ENCODE measurements around the gene PLA2G4E. TPM values are rescaled to one million over a fixed set of nuclear protein-coding genes. Genes with fewer than 3 reads are reported as not detected.

Gene PLA2G4E
- total RNA-seq, 2 donors from 2014 or later = not detected

DNA sequence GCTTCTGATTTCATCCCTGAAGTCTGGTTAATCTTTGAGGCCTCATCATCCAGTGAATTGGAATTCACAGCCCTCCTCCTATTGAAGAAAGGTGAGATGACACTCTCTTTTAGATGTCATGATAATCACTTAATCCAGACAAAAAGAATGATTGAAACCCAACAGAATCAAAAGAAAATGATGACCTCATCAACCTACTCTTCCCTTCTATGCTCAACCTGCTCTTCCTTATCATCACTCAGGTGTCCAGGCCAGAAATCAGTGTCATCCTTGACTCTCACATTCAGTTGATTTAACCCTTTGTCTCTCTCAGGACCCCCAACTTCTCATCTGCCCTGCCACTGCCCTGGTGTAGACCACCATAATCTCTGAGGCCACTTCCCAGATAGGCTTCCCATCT lies 11.8 kb downstream of the PLA2G4E start:
- H3K27ac Mint-ChIP-seq = peak overlapping the region in 1 of 2 donors; percentile 80
- H3K36me3 Mint-ChIP-seq = no peaks in the 10 kb centered on the region
- DNase-seq (ENCODE audit: low spot score in 2 of 2) (no peak), ATAC-seq (no peak)
- H3K9me3 Mint-ChIP-seq = no peaks in the 10 kb centered on the region

DNA sequence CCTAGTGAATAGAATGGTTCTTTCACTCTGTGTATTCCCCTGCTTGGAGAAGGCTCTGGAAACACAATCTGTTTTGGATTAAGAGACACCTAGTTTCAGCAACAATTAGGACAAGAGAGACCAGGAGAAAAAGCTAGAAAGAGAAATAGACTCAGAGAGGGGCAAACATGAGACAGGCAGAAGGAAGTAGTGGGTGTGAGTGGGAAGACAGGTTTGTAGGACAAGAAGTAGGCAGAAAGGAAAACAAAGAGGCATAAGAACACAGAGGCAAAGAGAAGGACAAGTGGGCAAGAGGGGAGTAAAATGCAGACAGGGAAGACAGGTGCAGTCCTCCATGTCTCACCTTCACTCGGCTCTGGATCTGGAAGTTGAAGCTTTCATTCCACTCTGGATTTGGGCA lies 13.5 kb downstream of the PLA2G4E start:
- DNase-seq (ENCODE audit: low spot score in 2 of 2) (no peak), ATAC-seq (no peak)
- H3K9me3 Mint-ChIP-seq = no peaks in the 10 kb centered on the region
- H3K27ac Mint-ChIP-seq = peak overlapping the region; percentile 2 to 29
- no peaks in the 10 kb centered on the region for H3K36me3 Mint-ChIP-seq

DNA sequence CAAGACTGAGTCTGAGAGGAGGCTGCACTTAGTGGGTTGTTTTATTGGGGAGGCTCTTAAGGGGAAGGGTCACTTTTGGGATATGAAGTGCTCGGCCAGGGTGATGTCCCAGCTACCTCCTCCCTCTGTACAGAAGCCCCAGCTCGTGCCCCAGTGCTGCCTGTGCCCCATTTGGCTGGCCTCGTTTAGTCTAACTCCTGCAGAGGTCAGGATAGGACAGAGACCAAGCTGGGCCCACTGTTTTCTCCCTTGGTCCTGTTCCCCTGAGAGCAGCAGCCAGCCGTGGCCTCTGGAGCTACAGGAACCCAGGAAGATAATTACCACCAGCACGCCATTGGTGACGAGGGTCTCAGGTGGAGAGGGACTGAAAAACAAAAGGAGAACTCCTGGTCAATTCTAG lies 18.5 kb downstream of the PLA2G4E start:
- Mint-ChIP-seq H3K27ac (no peak overlapping the region), H3K9me3 (no peaks in the 10 kb centered on the region), H3K36me3 (no peaks in the 10 kb centered on the region)
- DNase-seq (ENCODE audit: low spot score in 2 of 2) (no peak), ATAC-seq (no peak)

DNA sequence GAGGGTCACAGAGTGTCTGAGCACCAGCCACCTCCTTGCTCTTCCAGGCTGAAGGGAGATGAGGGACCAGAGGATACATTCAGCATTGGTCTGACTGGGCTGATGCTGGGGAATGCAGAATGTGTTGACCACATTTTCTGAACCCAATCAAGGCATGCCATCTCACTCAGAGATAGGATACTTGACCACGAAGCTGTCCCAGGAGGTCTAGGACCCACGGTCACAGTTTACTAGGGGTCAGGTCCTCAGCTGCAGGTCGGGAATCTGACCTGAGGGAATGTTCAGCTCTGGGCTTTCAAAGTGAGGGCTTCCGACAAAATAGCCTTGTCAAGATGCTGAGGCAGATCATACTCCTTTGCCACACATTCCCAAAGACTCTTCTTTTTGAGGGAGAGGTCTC lies 19.6 kb downstream of the PLA2G4E start:
- ATAC-seq = no peak
- Mint-ChIP-seq H3K36me3 (no peaks in the 10 kb centered on the region), H3K9me3 (no peaks in the 10 kb centered on the region), H3K27ac (no peak overlapping the region)
- DNase-seq (ENCODE audit: low spot score in 2 of 2) = no peak

DNA sequence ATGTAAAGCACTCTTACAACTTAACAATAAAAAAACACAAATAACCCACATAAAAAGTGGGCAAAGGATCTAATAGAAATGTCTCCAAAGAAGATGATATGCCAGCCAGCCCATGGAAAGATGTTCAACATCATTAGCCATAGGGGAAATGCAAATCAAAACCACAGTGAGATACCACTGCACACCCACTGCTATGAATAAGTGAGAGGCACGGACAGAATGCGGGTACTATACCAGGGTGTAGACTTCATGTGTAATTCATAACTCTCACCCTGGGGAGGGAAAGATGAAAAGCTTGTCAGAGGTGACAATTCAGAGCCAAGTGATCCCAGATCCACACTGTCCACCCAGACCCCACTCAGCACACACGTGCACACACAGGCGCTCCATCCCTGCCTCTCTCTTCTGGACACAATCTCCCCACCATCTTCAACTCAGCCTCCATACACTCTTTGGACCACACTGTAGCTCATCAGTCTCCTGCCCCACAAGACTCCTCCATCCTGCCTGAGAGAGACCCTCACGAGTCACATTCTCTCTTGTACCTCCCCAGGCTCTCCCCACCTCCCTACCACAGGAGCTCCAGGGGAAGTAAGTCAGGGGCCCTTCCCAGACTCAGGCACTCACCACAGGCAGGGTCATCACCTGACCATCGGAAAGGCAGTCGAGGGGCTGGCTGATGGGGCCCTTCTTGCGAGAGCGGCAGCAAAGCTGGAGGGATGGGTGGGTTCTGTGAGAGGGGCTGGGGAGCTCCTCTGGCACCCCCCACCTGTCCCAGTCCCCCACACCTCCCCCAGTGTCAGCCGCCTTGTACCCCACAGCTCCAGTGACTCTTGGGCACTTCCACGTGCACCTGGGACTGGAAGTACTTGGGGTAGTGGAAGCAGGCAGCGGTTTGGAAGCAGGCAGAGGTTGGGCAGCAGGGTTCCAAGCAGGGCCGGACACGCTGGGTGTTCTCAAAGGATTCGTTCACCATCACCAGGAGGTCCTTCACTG lies 21.3 kb downstream of the PLA2G4E start:
- H3K36me3 Mint-ChIP-seq = no peaks in the 10 kb centered on the region
- ATAC-seq = peak; percentile 51 to 68
- DNase-seq (ENCODE audit: low spot score in 2 of 2) = no peak

DNA sequence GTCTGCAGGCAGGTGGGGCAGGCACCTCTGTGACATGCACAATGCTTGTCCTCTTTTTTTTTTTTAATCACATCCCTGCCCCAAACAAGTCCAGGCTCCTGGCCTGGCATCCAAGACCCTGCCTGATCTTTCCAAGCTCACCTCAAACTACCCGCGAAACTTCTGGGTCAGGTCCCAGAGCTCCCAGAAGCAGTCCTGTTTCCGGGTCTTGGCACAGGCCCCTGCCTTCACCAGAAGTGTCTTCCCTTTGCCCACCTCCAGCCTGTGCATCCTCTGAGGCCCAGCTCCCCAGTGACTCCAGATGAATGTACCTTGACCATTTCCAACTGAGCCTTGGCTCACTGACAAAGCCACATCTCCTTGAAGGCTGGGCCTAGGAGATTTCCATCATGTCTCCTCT lies 23.0 kb downstream of the PLA2G4E start:
- DNase-seq (ENCODE audit: low spot score in 2 of 2) (no peak), ATAC-seq (no peak)
- H3K9me3 Mint-ChIP-seq = no peaks in the 10 kb centered on the region
- H3K27ac Mint-ChIP-seq = no peak overlapping the region
- no peaks in the 10 kb centered on the region for H3K36me3 Mint-ChIP-seq

More for the DNA sequence above, 21.3 kb downstream of the PLA2G4E start:
- Mint-ChIP-seq H3K27ac (no peak overlapping the region), H3K9me3 (no peaks in the 10 kb centered on the region)

DNA sequence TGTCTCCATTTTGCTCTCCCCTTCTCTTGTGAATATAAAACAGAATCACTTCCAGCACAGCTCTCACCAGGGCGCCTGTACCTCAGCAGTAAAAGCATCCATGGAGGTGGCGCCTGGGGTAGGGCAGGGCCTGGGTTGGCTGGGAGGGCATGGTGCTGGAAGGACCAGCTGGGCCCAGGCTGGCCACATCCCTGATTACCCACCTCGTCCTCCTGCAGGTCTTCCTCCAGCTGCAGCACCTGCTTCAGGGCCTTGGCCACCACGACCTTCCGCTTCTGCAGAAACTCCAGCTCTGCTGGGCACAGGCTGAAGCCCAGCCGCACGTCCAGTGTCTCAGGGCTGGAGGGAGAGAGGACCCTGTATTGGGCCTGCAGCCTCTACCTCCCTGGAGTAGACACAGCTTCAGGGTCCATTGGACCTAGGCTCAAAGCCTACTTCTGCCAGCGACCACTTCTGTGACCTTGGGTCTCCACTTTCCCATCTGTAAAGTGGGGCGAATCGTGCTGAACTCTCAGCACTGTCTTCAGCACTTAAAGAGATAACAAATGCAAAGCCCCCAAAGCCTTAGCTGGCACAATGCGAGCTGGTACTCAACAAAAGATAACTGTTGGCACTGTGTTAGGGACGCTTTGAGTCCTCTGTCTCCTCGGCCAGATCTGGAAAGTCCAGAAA lies 23.8 kb downstream of the PLA2G4E start:
- no peak for ATAC-seq
- no peak for DNase-seq (ENCODE audit: low spot score in 2 of 2)
- Mint-ChIP-seq H3K9me3 (no peaks in the 10 kb centered on the region), H3K36me3 (no peaks in the 10 kb centered on the region), H3K27ac (no peak overlapping the region)

DNA sequence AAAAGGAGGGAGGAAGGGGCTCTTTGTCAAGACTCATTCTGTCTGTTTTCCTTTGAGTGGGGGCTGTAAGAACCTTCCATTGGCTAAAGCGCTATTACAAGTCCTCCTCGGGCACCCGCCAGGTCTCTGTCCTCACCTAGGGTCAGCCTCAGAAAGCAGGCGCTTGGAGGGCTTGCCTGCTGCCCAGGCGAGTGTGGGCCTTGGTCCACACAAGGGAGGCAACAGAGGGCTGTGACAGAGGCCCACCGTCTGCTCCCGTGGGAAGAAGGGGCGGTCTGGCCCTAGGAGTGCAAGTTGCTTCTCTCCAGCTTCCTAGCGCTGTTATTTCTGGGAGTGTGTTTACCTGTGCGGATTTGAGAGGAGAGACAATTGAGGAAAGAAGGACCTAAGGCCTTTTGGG lies 24.5 kb downstream of the PLA2G4E start:
- Mint-ChIP-seq H3K9me3 (no peaks in the 10 kb centered on the region), H3K36me3 (no peaks in the 10 kb centered on the region), H3K27ac (no peak overlapping the region)
- ATAC-seq = no peak
- no peak for DNase-seq (ENCODE audit: low spot score in 2 of 2)

DNA sequence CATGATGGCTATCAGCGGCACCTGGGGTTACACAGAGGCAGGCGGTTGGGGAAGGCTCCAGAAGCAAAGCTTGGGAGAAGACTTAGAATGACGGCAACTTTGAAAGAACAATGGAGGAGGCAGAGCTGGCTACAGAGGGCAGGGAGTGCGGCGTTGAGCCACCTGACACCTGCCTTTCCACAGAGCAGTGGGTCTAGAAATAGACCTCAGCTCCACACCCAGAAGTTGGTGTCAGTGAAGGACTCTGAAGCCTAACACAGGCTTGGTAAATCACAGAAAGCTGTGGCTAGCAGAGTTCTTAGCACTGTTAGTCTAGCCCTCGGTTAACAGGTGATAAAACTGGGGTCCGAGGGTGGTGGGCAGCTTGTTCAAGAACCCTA lies 25.4 kb downstream of the PLA2G4E start:
- no peaks in the 10 kb centered on the region for H3K36me3 Mint-ChIP-seq
- ATAC-seq (no peak), DNase-seq (ENCODE audit: low spot score in 2 of 2) (no peak)
- H3K9me3 Mint-ChIP-seq = no peaks in the 10 kb centered on the region
- H3K27ac Mint-ChIP-seq = peak overlapping the region in 1 of 2 donors; percentile 45

DNA sequence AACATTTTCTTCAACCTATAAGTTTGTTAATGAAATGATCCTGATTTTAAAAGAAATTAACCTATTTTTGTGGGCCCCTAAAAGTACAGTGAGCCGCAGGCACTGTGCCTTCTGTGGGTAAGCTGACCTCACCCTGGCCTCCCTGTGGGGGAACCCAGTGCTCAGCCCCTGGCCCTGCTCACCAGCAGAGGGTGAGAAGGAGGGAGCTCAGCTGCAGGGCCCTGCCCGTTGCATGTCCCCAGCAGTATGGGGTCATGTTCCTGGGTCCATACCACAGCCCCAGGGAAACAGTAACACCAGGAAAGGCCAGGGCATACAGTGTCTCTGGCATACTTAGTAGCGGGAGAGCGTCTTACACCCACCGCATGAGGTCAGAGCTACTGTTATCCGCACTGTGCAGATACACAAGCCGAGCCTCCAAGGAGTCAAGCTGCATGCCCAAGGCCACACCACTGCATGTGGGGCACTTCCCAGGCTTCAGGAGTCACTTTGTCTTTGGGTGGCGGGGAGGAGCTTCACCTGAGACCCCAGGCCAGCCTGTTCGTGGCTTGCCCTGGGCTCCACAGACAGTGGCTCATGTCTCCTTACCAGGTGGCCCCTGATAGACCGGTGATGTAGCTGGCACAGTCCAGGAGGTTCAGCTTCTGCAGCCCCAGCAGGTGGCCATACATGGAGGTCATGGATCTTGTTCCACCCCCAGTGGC lies 25.9 kb downstream of the PLA2G4E start:
- ATAC-seq (no peak), DNase-seq (ENCODE audit: low spot score in 2 of 2) (no peak)
- H3K9me3 Mint-ChIP-seq = no peaks in the 10 kb centered on the region
- H3K27ac Mint-ChIP-seq = peak overlapping the region; percentile 22 to 45
- H3K36me3 Mint-ChIP-seq = no peaks in the 10 kb centered on the region

DNA sequence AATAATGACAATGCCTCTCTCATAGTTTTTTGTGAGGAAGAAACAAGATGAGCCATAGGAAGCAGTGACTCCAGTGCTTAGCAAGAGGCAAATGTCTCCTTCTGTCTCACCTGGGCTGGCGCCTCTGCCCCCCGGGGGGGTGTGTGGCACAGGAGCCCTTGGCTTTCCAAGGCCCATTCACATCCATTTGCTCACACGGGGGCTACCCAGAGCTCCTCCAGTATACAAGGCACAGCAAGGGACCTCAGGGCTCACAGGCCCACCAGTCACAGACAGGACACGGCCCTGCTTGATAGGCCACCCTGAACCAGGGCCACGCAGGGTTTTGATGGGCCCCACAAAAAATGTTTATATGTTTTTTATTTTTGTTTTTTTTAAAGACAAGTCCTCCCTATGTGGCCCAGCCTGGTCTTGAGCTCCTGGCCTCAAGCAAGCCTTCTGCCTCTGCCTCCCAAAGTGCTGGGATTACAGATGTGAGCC lies 26.6 kb downstream of the PLA2G4E start:
- no peak overlapping the region for H3K27ac Mint-ChIP-seq
- no peaks in the 10 kb centered on the region for H3K9me3 Mint-ChIP-seq
- no peak for DNase-seq (ENCODE audit: low spot score in 2 of 2)
- no peak for ATAC-seq
- H3K36me3 Mint-ChIP-seq = no peaks in the 10 kb centered on the region

DNA sequence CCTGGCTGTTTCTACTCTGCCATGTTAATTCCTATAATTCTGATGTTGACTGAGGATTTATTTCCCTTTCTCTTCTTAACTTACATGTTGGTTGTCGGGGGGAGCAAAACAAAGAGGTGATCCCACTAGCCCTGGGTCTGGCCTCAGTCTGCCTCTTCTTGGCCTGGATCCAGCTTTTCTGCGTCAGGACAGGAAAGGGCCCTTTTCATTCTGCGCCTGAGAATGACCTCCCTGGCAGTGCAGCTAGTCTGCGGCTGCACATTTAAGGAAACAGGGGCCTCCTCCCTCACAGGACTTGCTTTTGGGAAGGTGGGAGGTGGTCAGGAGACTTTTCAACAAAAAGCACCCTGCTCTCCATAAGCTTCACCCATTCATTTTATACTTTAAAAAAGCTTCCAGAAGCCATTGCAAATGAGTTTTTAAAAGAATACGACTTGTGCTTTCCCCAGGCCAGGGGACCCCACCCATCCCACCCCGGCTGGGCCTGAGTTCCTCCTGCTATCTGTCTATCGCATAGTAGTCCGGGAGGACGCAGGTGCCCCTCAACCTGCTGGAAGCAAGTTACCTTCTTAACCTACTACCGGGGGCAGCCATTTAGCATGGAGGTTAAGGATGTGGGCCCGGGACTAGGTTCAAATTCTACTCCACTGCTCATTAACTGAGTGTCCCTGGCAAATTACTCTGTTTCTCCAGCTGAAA lies 27.2 kb downstream of the PLA2G4E start:
- no peak for ATAC-seq
- Mint-ChIP-seq H3K36me3 (no peaks in the 10 kb centered on the region), H3K27ac (no peak overlapping the region), H3K9me3 (no peaks in the 10 kb centered on the region)
- DNase-seq (ENCODE audit: low spot score in 2 of 2) = peak in 1 of 2 donors; percentile 7

DNA sequence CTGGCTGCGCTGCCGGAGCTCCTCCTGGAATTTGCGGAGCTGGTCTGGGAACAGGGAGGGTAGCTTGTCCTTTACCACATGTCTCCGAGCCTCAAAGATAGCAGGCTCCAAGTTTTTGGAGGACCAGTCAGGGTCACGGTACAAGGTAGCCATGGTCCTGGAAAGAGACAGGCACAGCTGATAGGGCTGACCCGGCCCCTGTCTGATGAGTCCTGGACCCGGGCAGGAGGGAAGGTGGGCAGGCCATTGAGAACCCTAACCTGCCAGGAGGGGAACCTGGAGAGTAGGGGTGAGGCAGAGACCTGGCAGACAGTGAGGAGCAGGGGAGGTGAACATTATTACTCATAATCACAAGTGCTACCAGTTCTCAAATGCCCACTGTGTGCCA lies 28.0 kb downstream of the PLA2G4E start:
- Mint-ChIP-seq H3K36me3 (no peaks in the 10 kb centered on the region), H3K9me3 (no peaks in the 10 kb centered on the region), H3K27ac (no peak overlapping the region)
- DNase-seq (ENCODE audit: low spot score in 2 of 2) (peak in 1 of 2 donors; percentile 9), ATAC-seq (no peak)

DNA sequence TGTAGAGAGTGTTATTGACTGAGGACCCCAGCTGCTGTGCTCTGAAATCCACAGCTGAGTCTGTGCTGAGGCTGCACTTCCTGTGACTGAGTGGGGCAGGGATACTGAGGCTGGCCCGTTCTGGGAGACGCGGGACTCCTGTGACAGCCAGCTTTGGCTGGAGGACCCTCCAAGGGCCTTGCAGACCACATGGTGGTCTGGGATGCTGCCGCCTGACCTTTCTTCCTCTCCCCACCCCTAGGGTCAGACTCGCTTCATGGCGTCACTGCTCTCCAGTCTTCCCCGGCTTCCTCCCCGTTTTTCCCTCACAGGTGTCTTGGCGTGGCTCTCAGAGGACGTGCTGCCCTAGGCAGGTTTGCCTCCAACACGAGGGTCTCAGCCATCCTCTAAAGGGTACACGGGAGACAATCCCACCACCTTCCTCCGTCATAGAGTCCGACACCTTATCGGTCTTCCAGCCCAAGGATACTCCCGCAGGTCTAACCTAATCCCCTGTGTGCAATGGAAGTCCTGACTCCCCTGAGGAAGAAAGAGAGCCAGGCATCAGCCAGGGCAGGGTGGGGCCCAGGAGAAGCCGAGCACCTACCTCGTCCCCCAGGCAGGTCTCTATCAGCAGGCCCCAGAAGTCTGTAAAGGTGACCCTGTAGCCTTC lies 28.6 kb downstream of the PLA2G4E start:
- DNase-seq (ENCODE audit: low spot score in 2 of 2) (peak in 1 of 2 donors; percentile 45), ATAC-seq (no peak)
- H3K27ac Mint-ChIP-seq = no peak overlapping the region
- no peaks in the 10 kb centered on the region for H3K36me3 Mint-ChIP-seq
- no peaks in the 10 kb centered on the region for H3K9me3 Mint-ChIP-seq

DNA sequence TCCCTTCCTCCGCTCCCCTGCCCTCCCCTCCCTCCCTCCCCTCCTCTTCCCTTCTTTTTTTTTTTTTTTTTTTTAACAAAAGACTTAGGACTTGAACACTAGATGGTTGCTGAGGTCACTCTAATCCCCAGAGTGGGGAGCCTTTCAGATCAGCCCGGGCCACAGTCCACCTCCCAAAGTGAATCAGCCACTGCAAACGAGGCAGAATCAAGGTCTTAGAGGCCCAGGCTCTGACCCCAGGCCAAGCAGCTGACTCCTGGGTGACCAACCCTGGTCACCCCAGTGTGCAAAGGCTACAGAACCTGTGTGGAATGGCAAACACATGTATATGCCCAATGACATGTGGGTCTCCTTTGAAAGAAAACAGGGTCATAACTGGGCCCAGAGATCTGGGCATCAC lies 30.2 kb downstream of the PLA2G4E start:
- no peaks in the 10 kb centered on the region for H3K36me3 Mint-ChIP-seq
- DNase-seq (ENCODE audit: low spot score in 2 of 2) (peak in 1 of 2 donors; percentile 48), ATAC-seq (no peak)
- no peaks in the 10 kb centered on the region for H3K9me3 Mint-ChIP-seq
- no peak overlapping the region for H3K27ac Mint-ChIP-seq

DNA sequence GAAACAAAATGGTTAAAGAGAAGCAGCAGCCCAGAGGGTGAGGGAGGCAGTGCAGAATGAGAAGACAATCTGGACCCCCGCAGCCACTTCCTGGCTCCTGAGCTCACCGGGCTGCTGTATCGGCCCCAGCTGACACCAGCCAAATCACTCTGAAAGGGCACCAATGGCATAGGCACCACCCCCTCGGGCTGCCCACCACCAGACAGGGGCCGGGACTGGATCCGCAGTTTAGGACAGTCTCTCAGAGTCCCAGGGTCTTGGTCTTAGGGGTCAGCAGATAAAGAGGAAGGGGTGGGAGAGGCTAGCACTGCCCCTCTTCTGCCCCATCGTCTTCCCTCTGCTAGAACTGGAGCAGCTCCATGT lies 30.6 kb downstream of the PLA2G4E start:
- Mint-ChIP-seq H3K27ac (no peak overlapping the region), H3K36me3 (no peaks in the 10 kb centered on the region)
- ATAC-seq = no peak

More for the DNA sequence above, 30.6 kb downstream of the PLA2G4E start:
- no peaks in the 10 kb centered on the region for H3K9me3 Mint-ChIP-seq
- DNase-seq (ENCODE audit: low spot score in 2 of 2) = peak in 1 of 2 donors; percentile 44
